Ovary (tissue), 9 donors: Measurements from ENCODE around the gene PSMC3IP. TPM values are rescaled to one million over a fixed set of nuclear protein-coding genes. Genes with fewer than 3 reads are reported as not detected.
A peak's percentile ranks its signal among the peaks of the same experiment; 100 is the strongest.

Experiments
- DNase-seq, 5 donors: peaks; one replicate each; pipeline ENCODE4 v3.0.0-alpha.2; 2019 to 2020
- H3K27ac ChIP-seq, 2 donors: fragments of 200-600 bp; one replicate each; pipeline versions ENCODE4 v1.5.1 to v1.8.0; 2019 to 2022
- H3K27me3 ChIP-seq: fragments of 200-600 bp; one replicate; pipeline ENCODE4 v1.8.0; 2022
- H3K36me3 ChIP-seq: fragments of 200-600 bp; sonication (generic); one replicate; pipeline ENCODE4 v1.5.1; 2019
- H3K4me1 ChIP-seq: one replicate; pipeline ENCODE4 v1.8.1; 2013; ENCODE audit warnings: mild to moderate bottlenecking, moderate library complexity; ENCODE audit not compliant: insufficient read depth
- H3K4me3 ChIP-seq: fragments of 200-600 bp; sonication (generic); one replicate; pipeline ENCODE4 v1.5.1; 2017
- H3K9me3 ChIP-seq, 2 donors: fragments of 200-600 bp in 1 of 2; sonication (generic) in 1 of 2; one replicate each; pipeline versions ENCODE4 v1.5.1 to v1.8.1; 2013 to 2019; ENCODE audit warnings: mild to moderate bottlenecking in 1 of 2, moderate library complexity in 1 of 2
- CTCF ChIP-seq, 3 donors: fragments of 450-650 bp in 2 of 3; fragments of 200-600 bp in 1 of 3; IDR thresholded peaks; one replicate each; pipeline versions ENCODE4 v1.5.1 to v1.8.0; 2016 to 2022; ENCODE audit warnings: antibody characterized with exemption in 3 of 3, mild to moderate bottlenecking in 1 of 3
- EP300 ChIP-seq: sonication (generic); formaldehyde crosslinking; IDR thresholded peaks from one replicate; pipeline ENCODE4 v1.6.1; 2017; ENCODE audit warnings: antibody characterized with exemption
- POLR2A ChIP-seq: fragments of 450-650 bp; IDR thresholded peaks from one replicate; pipeline ENCODE4 v1.6.1; 2017; ENCODE audit warnings: antibody characterized with exemption, mild to moderate bottlenecking, moderate library complexity
- WGBS, 3 donors: extraction: QIAGEN DNeasy Blood & Tissue Kit in 1 of 3; methylation state at CpG; one replicate each; pipeline versions ENCODE4 v1.1.5 to v1.1.7; 2013 to 2017; 5-methylcytosine and 5-hydroxymethylcytosine counted together
- intact Hi-C, 4 donors: fragments of 100-400 bp; cut with DNase I; formaldehyde crosslinking; loops; one replicate each; pipeline versions ENCODE4 v1.11.0 to v1.15.1; 2022 to 2023
- polyA plus RNA-seq, 2 donors: library from polyadenylated mRNA; stranded (reverse); fragments of 200-250 nt in 1 of 2; fragments of 350-450 nt in 1 of 2; fragmentation: Illumina TruSeq in 1 of 2; extraction: RNeasy Lipid Tissue Mini Kit (QIAGEN cat#74804) in 1 of 2; gene quantifications; one replicate each; pipeline ENCODE4 v1.2.3, GENCODE V29; 2013 to 2014
- total RNA-seq, 7 donors: library from RNA; depleted of rRNA in 2 of 7; stranded (reverse); fragments of >200 nt in 2 of 7; fragmentation: NEBNext Ultra II Directional in 3 of 7; extraction: Animal tissue kit (Norgen Biotek cat#: 25700) in 3 of 7; gene quantifications; one replicate each; pipeline versions ENCODE4 v1.1.0 to v1.2.4, GENCODE V29; 2016 to 2023
- donor health status: DM: no; HTN: no; CAD: no; lungs with moderate emphysema.
- donor health status: DM: no; HTN: no; CAD: no.
- donor health status: Bipolar disorder and iron deficiency.
- donor health status: DM: yes; HTN: yes; CAD: no.
- donor health status: DM: no; HTN: no; CAD: no.
- donor health status: DM: yes; HTN: yes; CAD: no.

Gene PSMC3IP
- total and polyA plus RNA-seq, 9 donors = 1.4 to 7.5 (median 4.4) TPM

GRCh38 chr17:42536048-42536371, 41.5 kb downstream of the PSMC3IP start, which contains the start of gene NAGLU:
Gene NAGLU (plus strand): TSS chr17:42536241. CDS start chr17:42536273, 32 bp downstream.
- intact Hi-C loops = no loop called here
- no peaks in the 10 kb centered on the region for H3K27me3 ChIP-seq
- DNase-seq = peak; percentile 97 to 99 (median 98)
- no peaks in the 10 kb centered on the region for H3K9me3 ChIP-seq
- H3K27ac ChIP-seq = peak within 1 kb of the TSS; percentile 93 to 94
- H3K4me1 ChIP-seq = peaks cover 15% of the 10 kb centered on the region
- peak; percentile 94 for TF ChIP-seq EP300
- peak in 1 of 3 donors; percentile 45 for TF ChIP-seq CTCF (IDR thresholded peaks at IDR 0.05)
- peak; percentile 71 for TF ChIP-seq POLR2A
- H3K36me3 ChIP-seq = no peaks in the 10 kb centered on the region
- H3K4me3 ChIP-seq = peak within 1 kb of the TSS; percentile 66
- WGBS, 3 donors = 0 to 1% (median 0%) methylated on average over 24 to 40 of the region's 40 CpGs

DNA sequence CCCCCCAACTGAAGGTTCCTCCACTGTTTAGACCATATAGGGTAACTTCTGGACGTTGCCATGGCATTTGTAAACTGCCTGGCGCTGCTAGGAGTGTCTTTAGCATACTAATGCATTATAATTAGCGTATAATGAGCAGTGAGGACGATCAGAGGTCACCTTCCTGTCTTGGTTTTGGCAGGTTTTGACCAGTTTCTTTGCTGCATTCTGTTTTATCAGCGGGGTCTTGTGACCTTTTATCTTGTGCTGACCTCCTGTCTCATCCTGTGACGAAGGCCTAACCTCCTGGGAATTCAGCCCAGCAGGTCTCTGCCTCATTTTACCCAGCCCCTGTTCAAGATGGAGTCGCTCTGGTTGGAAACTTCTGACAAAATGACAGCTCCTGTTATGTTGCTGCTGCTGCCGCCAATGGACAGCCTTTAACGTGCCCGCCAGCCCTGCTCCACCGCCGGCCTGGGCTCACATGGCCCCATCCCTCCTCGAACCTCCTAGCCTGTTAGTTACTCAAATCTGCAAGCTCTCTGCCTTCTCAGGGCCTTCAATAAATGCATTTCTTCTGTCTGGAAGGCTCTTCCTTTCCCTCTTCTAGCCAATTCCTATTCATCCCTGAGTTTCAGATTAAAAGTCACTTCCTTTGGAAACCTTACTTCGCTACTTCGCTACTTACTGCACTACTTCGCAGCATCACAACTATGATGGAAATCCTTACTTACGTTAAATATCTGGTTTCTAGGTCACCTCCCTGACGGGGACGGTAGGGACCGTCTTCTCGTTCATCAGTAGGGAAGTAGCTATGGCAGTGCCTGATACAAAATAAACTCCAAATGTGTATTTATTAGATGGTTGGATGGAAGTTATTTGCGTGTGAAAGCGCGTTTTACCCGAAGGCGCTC, 42.1 kb downstream of the PSMC3IP start:
- Histone ChIP-seq H3K4me1 (peaks cover 17% of the 10 kb centered on the region), H3K27ac (peak overlapping the region; percentile 93 to 94), H3K9me3 (no peaks in the 10 kb centered on the region), H3K27me3 (no peaks in the 10 kb centered on the region), H3K36me3 (no peaks in the 10 kb centered on the region), H3K4me3 (peak overlapping the region; percentile 66)
- TF ChIP-seq EP300 (no peak), CTCF (IDR thresholded peaks at IDR 0.05) (peak in 1 of 3 donors; percentile 8)
- intact Hi-C loops = no loop called here
- WGBS, 3 donors = 39 to 45% (median 43%) methylated on average over 26 of the region's 26 CpGs
- no peak for DNase-seq

DNA sequence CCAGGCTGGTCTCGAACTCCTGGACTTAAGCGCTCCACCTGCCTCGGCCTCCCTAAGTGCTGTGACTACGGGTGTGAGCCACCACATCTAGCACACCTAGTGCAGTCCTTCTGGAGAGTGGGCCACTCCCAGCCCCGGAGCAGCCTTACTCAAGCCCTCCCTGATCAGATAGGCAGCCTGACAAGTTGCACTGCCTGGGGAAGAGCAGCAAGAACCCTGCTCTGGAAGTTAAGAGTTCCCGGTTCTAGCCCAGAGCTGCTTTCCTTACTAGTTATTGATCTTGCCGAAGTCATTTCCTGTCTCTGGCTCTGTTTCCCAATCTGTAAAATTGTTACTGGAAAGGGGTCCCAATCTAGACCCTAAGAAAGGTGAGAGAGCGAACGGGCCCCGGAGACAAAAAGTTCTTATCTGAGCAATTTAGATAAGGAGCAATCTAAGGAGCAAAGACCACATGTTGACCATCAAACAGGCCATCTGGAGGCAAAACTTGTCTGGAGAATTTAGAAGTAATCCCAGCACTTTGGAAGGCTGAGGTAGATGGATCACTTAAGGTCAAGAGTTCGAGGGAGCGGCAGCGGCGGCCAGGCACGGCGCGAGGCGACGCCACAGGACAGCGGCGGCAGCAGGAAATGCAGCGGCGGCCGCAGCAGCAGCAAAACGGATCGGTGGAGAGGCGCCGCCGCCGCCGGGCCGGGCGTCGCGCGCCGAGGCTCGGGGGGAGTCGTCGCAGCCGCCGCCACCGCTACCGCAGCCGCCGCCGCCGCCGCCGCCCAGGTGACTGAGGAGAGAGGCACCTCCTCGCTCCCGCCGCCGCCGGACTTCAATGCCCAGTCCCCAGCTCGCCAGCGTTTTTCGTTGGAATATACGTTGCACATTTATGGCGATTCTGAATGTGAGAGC, 45.8 kb downstream of the PSMC3IP start:
- no peak for TF ChIP-seq POLR2A
- peak; percentile 23 to 71 (median 66) for TF ChIP-seq CTCF (IDR thresholded peaks at IDR 0.05)
- H3K9me3 ChIP-seq = no peaks in the 10 kb centered on the region
- H3K27me3 ChIP-seq = no peaks in the 10 kb centered on the region
- 5 to 11% (median 10%) methylated on average over 53 to 60 of the region's 60 CpGs for WGBS, 3 donors
- peak overlapping the region in 1 of 2 donors; percentile 39 for H3K27ac ChIP-seq
- DNase-seq = peak in 2 of 5 donors; percentile 64 to 71
- peaks cover 12% of the 10 kb centered on the region for H3K4me1 ChIP-seq
- H3K36me3 ChIP-seq = no peaks in the 10 kb centered on the region
- peak overlapping the region; percentile 39 for H3K4me3 ChIP-seq
- intact Hi-C loops = no loop called here

DNA sequence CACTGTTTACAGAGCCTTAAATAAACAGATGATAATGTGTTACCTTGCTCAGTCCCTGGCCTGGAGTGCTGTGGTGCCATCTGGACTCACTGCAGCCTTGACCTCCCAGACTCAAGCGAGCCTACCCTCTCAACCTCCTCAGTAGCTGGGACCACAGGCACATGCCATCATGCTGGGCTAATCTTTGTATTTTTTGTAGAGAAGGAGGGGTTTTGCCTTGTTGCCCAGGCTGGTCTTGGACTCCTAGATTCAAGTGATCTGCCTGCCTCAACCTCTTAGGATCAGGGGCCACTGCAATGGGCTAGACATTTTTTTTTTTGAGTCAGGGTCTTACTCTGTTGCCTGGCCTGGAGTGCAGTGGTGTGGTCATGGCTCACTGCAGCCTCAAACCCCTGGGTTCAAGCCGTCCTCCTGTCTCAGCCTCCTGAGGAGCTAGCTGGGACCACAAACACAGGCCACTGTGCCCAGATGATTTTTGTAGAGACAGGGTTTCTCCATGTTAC, 46.5 kb downstream of the PSMC3IP start:
- no peak for TF ChIP-seq EP300
- no peak for TF ChIP-seq CTCF (IDR thresholded peaks at IDR 0.05)
- no peak for TF ChIP-seq POLR2A
- no peaks in the 10 kb centered on the region for H3K36me3 ChIP-seq
- DNase-seq = no peak
- intact Hi-C loops = no loop called here
- no peak overlapping the region for H3K27ac ChIP-seq
- H3K9me3 ChIP-seq = no peaks in the 10 kb centered on the region
- WGBS, 3 donors = 65 to 85% (median 78%) methylated on average over 2 of the region's 2 CpGs
- peaks cover 14% of the 10 kb centered on the region for H3K4me1 ChIP-seq
- no peak overlapping the region for H3K4me3 ChIP-seq
- no peaks in the 10 kb centered on the region for H3K27me3 ChIP-seq
